Ammon's horn (tissue), 1 donor: ENCODE results near the gene NUDT5.

Experiments used
- DNase-seq: peaks from one replicate; pipeline ENCODE4 v3.0.0-alpha.2; 2016; ENCODE audit warnings: low spot score

Gene NUDT5

GRCh38 chr10:12164085-12164484 is 31.6 kb downstream of the NUDT5 start:
- DNase-seq = no peak

- no peak for DNase-seq
Observed at GRCh38 chr10:12162927-12163326, 32.8 kb downstream of the NUDT5 start.

- no peak for DNase-seq
Observed at GRCh38 chr10:12160664-12161063, 35.0 kb downstream of the NUDT5 start.

GRCh38 chr10:12158111-12158510 is 37.6 kb downstream of the NUDT5 start:
- no peak for DNase-seq

GRCh38 chr10:12156367-12157123 is 39.1 kb downstream of the NUDT5 start:
- DNase-seq = no peak

GRCh38 chr10:12154516-12154915 is 41.2 kb downstream of the NUDT5 start:
- DNase-seq = no peak

GRCh38 chr10:12150163-12150562 is 45.5 kb downstream of the NUDT5 start:
- DNase-seq = no peak

- no peak for DNase-seq
Observed at GRCh38 chr10:12144538-12144937, 51.2 kb downstream of the NUDT5 start.

GRCh38 chr10:12140038-12140437 is 55.7 kb downstream of the NUDT5 start:
- no peak for DNase-seq

- no peak for DNase-seq
Observed at GRCh38 chr10:12135631-12136030, 60.1 kb downstream of the NUDT5 start.

GRCh38 chr10:12130237-12130872 is 65.3 kb downstream of the NUDT5 start:
- DNase-seq = peak; percentile 67

- peak; percentile 95 for DNase-seq
Observed at GRCh38 chr10:12129222-12130111, 66.2 kb downstream of the NUDT5 start, which contains the start of gene SEC61A2. SEC61A2 (plus strand) TSS chr10:12129677; CDS start chr10:12129788, 111 bp downstream.

- no peak for DNase-seq
Observed at GRCh38 chr10:12121673-12122072, 74.0 kb downstream of the NUDT5 start.
